ENCODE results near the gene ABR. TPM values are rescaled to one million over a fixed set of nuclear protein-coding genes. Genes with fewer than 3 reads are reported as not detected.

ABR gene
- total RNA-seq, 1 donor from 2014 or later: 134 TPM

- DNase-seq: no peak
These were observed 220.9 kb downstream of the ABR start for GRCh38 chr17:958712-959451.

GRCh38 chr17:957856-958421, 221.8 kb downstream of the ABR start:
- no peak for DNase-seq

- DNase-seq: no peak
These were observed 222.9 kb downstream of the ABR start for GRCh38 chr17:956905-957304.

GRCh38 chr17:954431-955164, 225.2 kb downstream of the ABR start:
- DNase-seq: no peak

GRCh38 chr17:953767-954166, 226.0 kb downstream of the ABR start:
- DNase-seq: no peak

Small RNAs within 50 kb of the gene (small RNA-seq; reads per million reads assigned to genes)
- gene AC016292.2 (not detected), gene MIR3183 (not detected), gene RF00017 (not detected)

Other genes with a start within 250 kb of the ABR start
- 16.7 TPM for gene NXN, start 200.2 kb downstream of the ABR start, total RNA-seq
- gene TIMM22, start 182.9 kb downstream of the ABR start, total RNA-seq: 12.0 TPM
- gene BHLHA9, start 90.5 kb upstream of the ABR start, total RNA-seq: not detected
- not detected for gene TRARG1, start 99.7 kb upstream of the ABR start, total RNA-seq
- gene YWHAE, start 220.2 kb upstream of the ABR start, total RNA-seq: 515 TPM